Breast epithelium (tissue), 3 donors: Measurements from ENCODE around the gene SIRPB1.

Experiments used
- POLR2A ChIP-seq: fragments of 450-650 bp; IDR thresholded peaks from one replicate; pipeline ENCODE4 v1.6.1; 2016; ENCODE audit warnings: antibody characterized with exemption, mild to moderate bottlenecking, moderate library complexity
- POLR2AphosphoS5 ChIP-seq, 3 donors: sonication (generic); formaldehyde crosslinking; IDR thresholded peaks; one replicate each; pipeline ENCODE4 v1.6.1; 2017; ENCODE audit warnings: antibody characterized with exemption in 3 of 3
- TF ChIP-seq, protein P1 (sequence below), 3 donors: fragments of 450-650 bp; IDR thresholded peaks; one replicate each; pipeline ENCODE4 v1.5.1; 2016 to 2017; ENCODE audit warnings: antibody characterized with exemption in 3 of 3, mild to moderate bottlenecking in 3 of 3, moderate library complexity in 3 of 3

DNA sequence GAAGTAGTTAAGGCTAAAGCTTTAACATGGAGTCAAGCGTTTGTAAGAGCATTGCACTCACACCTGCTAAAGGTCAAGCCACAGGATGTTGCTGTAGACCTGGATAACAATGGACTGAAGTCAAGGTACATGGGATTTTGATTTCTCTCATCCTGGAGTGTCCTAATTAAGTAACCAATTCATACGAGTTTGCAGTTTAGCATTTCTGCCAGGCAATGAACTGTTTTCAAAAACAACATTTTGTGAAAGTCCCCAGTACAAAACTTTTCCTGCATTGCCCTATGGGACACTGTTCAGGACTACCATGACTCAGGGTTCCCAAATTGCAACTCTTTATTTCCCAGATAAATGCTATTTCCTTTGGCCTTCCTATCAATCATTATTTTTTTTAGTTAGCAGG lies 17.4 kb upstream of the SIRPB1 start:
- TF ChIP-seq POLR2A (no peak), POLR2AphosphoS5 (IDR thresholded peaks at IDR 0.05) (no peak)
- TF ChIP-seq, protein P1, sequence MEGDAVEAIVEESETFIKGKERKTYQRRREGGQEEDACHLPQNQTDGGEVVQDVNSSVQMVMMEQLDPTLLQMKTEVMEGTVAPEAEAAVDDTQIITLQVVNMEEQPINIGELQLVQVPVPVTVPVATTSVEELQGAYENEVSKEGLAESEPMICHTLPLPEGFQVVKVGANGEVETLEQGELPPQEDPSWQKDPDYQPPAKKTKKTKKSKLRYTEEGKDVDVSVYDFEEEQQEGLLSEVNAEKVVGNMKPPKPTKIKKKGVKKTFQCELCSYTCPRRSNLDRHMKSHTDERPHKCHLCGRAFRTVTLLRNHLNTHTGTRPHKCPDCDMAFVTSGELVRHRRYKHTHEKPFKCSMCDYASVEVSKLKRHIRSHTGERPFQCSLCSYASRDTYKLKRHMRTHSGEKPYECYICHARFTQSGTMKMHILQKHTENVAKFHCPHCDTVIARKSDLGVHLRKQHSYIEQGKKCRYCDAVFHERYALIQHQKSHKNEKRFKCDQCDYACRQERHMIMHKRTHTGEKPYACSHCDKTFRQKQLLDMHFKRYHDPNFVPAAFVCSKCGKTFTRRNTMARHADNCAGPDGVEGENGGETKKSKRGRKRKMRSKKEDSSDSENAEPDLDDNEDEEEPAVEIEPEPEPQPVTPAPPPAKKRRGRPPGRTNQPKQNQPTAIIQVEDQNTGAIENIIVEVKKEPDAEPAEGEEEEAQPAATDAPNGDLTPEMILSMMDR (IDR thresholded peaks at IDR 0.05) = no peak
